SK-N-SH (cell line): Measurements from ENCODE around the gene BEST1. TPM values are rescaled to one million over a fixed set of nuclear protein-coding genes. Genes with fewer than 3 reads are reported as not detected.

Experiments used
- CTCF ChIA-PET: fragments of 300-600, 350-600 bp; formaldehyde crosslinking; extraction: SDS; loops from one replicate; lab custom pipeline; 2021; lab: Yijun Ruan, JAX
- POLR2A ChIA-PET: fragments of 350-600 bp; sonication (Branson Sonifier 250); formaldehyde crosslinking; extraction: SDS; loops from one replicate; lab custom pipeline; 2020; ENCODE audit warnings: antibody characterized with exemption, inconsistent platforms; lab: Yijun Ruan, JAX
- DNase-seq: peaks from one replicate; pipeline ENCODE4 v3.0.0; 2012
- H2AFZ ChIP-seq: fragments of 200-600 bp; sonication (generic); 2 replicates; pipeline ENCODE4 v1.8.1; 2016; ENCODE audit warnings: antibody characterized with exemption, mild to moderate bottlenecking, low read depth
- H3F3A ChIP-seq: fragments of 200-600 bp; sonication (generic); replicated peaks from 2 replicates; pipeline ENCODE3; 2016; ENCODE audit warnings: antibody characterized with exemption, mild to moderate bottlenecking; ENCODE audit not compliant: insufficient read depth
- H3K27ac ChIP-seq, 2 experiments: fragments of 200-500 bp in 1 of 2; fragments of 200-600 bp in 1 of 2; sonication (Bioruptor generic) in 1 of 2; sonication (generic), shearing (Covaris generic) in 1 of 2; 2 replicates each; pipeline versions ENCODE4 v1.5.1 to v1.6.1; 2014 to 2016; ENCODE audit warnings: low read depth in 2 of 2, inconsistent platforms in 1 of 2, low read length in 1 of 2, mild to moderate bottlenecking in 1 of 2, mixed read lengths in 1 of 2
- H3K27me3 ChIP-seq: fragments of 200-600 bp; sonication (generic), shearing (Covaris generic); 2 replicates; pipeline ENCODE4 v1.6.1; 2016; ENCODE audit warnings: mixed run types; ENCODE audit not compliant: insufficient read depth
- H3K36me3 ChIP-seq, 2 experiments: fragments of 200-500 bp in 1 of 2; fragments of 200-600 bp in 1 of 2; sonication (Bioruptor generic) in 1 of 2; sonication (generic) in 1 of 2; replicated peaks in 1 of 2; 2 replicates each; pipeline versions ENCODE3 to v1.5.1; 2014 to 2016; ENCODE audit warnings: low read length in 1 of 2, mild to moderate bottlenecking in 1 of 2; ENCODE audit not compliant: insufficient read depth in 2 of 2, control insufficient read depth in 1 of 2
- H3K4me1 ChIP-seq, 2 experiments: fragments of 200-500 bp in 1 of 2; fragments of 200-600 bp in 1 of 2; sonication (Bioruptor generic) in 1 of 2; sonication (generic), shearing (Covaris generic) in 1 of 2; 2 replicates each; pipeline versions ENCODE4 v1.5.1 to v1.6.1; 2014 to 2016; ENCODE audit warnings: low read depth in 1 of 2, low read length in 1 of 2, mixed run types in 1 of 2; ENCODE audit not compliant: insufficient read depth in 2 of 2, control insufficient read depth in 1 of 2
- H3K4me2 ChIP-seq: fragments of 200-600 bp; sonication (generic), shearing (Covaris generic); 2 replicates; pipeline ENCODE4 v1.6.1; 2017; ENCODE audit warnings: mixed run types
- H3K4me3 ChIP-seq, 2 experiments: fragments of 200-500 bp in 1 of 2; fragments of 200-600 bp in 1 of 2; sonication (Bioruptor generic) in 1 of 2; sonication (generic), shearing (Covaris generic) in 1 of 2; 2 replicates each; pipeline versions ENCODE4 v1.5.1 to v1.8.1; 2014 to 2016; ENCODE audit warnings: low read depth in 2 of 2, inconsistent platforms in 1 of 2, low read length in 1 of 2, mild to moderate bottlenecking in 1 of 2, mixed read lengths in 1 of 2, moderate library complexity in 1 of 2
- H3K79me2 ChIP-seq: fragments of 200-600 bp; sonication (generic); 2 replicates; pipeline ENCODE4 v1.8.1; 2017; ENCODE audit warnings: mild to moderate bottlenecking; ENCODE audit not compliant: insufficient read depth
- H3K9ac ChIP-seq: fragments of 200-600 bp; sonication (generic); 2 replicates; pipeline ENCODE4 v1.6.1; 2017; ENCODE audit warnings: mixed run types
- H3K9me2 ChIP-seq: fragments of 200-600 bp; sonication (generic); 2 replicates; pipeline ENCODE4 v1.6.1; 2017; ENCODE audit warnings: mixed run types
- H3K9me3 ChIP-seq: fragments of 200-600 bp; sonication (generic); 2 replicates; pipeline ENCODE4 v1.6.1; 2017; ENCODE audit warnings: mixed run types, mild to moderate bottlenecking, moderate library complexity
- H4K20me1 ChIP-seq: fragments of 200-600 bp; sonication (generic); 2 replicates; pipeline ENCODE4 v1.6.1; 2017; ENCODE audit warnings: mild to moderate bottlenecking, mixed run types; ENCODE audit not compliant: insufficient read depth
- CHD2 ChIP-seq: fragments of 150-350 bp; IDR thresholded peaks from 2 replicates; pipeline ENCODE4 v1.6.1; 2018; ENCODE audit warnings: low read length; ENCODE audit not compliant: partially characterized antibody
- ELF1 ChIP-seq: IDR thresholded peaks from 2 replicates; pipeline ENCODE4 v1.4.0; 2012
- EZH2phosphoT487 ChIP-seq: fragments of 200-600 bp; sonication (generic); IDR thresholded peaks from 2 replicates; pipeline ENCODE4 v1.6.1; 2017; ENCODE audit warnings: low read depth, mixed run types, mild to moderate bottlenecking, antibody characterized with exemption, moderate library complexity, borderline replicate concordance
- FOSL2 ChIP-seq: IDR thresholded peaks from 2 replicates; pipeline ENCODE4 v1.4.0; 2012; ENCODE audit warnings: low read depth, mild to moderate bottlenecking, moderate library complexity, borderline replicate concordance
- GABPA ChIP-seq: IDR thresholded peaks from 2 replicates; pipeline ENCODE4 v1.4.0; 2012; ENCODE audit warnings: low read depth, mild to moderate bottlenecking
- JUND ChIP-seq: IDR thresholded peaks from 2 replicates; pipeline ENCODE4 v1.4.0; 2012
- MXI1 ChIP-seq: IDR thresholded peaks from 2 replicates; pipeline ENCODE4 v1.6.1; 2012; ENCODE audit warnings: mild to moderate bottlenecking, low read depth, low read length, improper control_type of control experiment
- NFIC ChIP-seq: IDR thresholded peaks from 2 replicates; pipeline ENCODE4 v1.4.0; 2012; ENCODE audit warnings: borderline replicate concordance
- NRF1 ChIP-seq: IDR thresholded peaks from 2 replicates; pipeline ENCODE4 v1.6.1; 2012; ENCODE audit warnings: low read depth, mild to moderate bottlenecking, low read length
- RAD21 ChIP-seq: IDR thresholded peaks from 2 replicates; pipeline ENCODE4 v1.6.1; 2012; ENCODE audit warnings: mild to moderate bottlenecking, low read length
- RCOR1 ChIP-seq: fragments of 150-350 bp; IDR thresholded peaks from 2 replicates; pipeline ENCODE4 v1.6.1; 2017; ENCODE audit warnings: antibody characterized with exemption, low read length
- RFX5 ChIP-seq: IDR thresholded peaks from 2 replicates; pipeline ENCODE4 v1.6.1; 2012; ENCODE audit warnings: mild to moderate bottlenecking, improper control_type of control experiment, low read length
- RXRA ChIP-seq: IDR thresholded peaks from 2 replicates; pipeline ENCODE4 v1.4.0; 2012; ENCODE audit warnings: low read depth, mild to moderate bottlenecking, borderline replicate concordance
- SIN3A ChIP-seq: IDR thresholded peaks from 2 replicates; pipeline ENCODE4 v1.6.1; 2012; ENCODE audit warnings: low read depth, mild to moderate bottlenecking, low read length, moderate library complexity, borderline replicate concordance
- SMC3 ChIP-seq: IDR thresholded peaks from 2 replicates; pipeline ENCODE4 v1.6.1; 2012; ENCODE audit warnings: low read depth, low read length, improper control_type of control experiment
- TEAD4 ChIP-seq: IDR thresholded peaks from 2 replicates; pipeline ENCODE4 v1.4.0; 2012; ENCODE audit warnings: mild to moderate bottlenecking, borderline replicate concordance; ENCODE audit not compliant: insufficient read depth
- WGBS: methylation state at CpG from one replicate; pipeline ENCODE4 v1.1.6; 2017; ENCODE audit warnings: low lambda C conversion rate; 5-methylcytosine and 5-hydroxymethylcytosine counted together
- polyA plus RNA-seq, 3 experiments: library from polyadenylated mRNA; depleted of rRNA; stranded (reverse); fragments of >200 nt; gene quantifications; 2 replicates each; pipeline ENCODE4 v1.2.3, GENCODE V29; 2012
- TF ChIP-seq, protein P1 (sequence below): fragments of 200-600 bp; sonication (generic); IDR thresholded peaks from 2 replicates; pipeline ENCODE4 v1.6.1; 2017; ENCODE audit warnings: antibody characterized with exemption, mild to moderate bottlenecking, moderate library complexity
- TF ChIP-seq, protein P2 (sequence below): IDR thresholded peaks from 2 replicates; pipeline ENCODE4 v1.4.0; 2012; ENCODE audit warnings: low read depth, borderline replicate concordance
- TF ChIP-seq, protein P3 (sequence below): IDR thresholded peaks from 2 replicates; pipeline ENCODE4; 2012

The BEST1 gene
- polyA plus RNA-seq, 1 of the 3 experiments (the other 2 are of a cell fraction), result 0.30 TPM

DNA sequence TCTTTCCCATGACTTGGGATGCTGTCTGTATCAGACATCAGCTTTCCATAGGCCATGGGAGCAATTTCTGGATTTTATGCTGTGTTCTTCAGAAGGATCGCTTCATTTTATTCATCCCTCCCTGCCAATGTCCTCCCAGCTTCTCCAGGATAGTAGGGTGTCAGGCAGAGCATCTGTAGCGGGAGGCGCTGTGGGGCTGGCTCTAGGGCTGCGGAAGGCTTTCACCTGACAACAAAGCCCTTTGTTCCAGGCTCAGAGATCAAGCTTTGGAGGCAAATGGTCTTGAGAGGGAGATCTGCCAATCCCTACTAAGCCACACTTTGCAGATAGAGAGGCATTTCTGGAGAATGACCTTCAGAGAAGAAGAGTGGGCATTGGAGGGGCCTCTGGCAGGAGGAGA, 46.8 kb downstream of the BEST1 start:
- Histone ChIP-seq H3K27me3 (no peaks in the 10 kb centered on the region), H3K36me3 (no peaks in the 10 kb centered on the region), H3K4me2 (no peak overlapping the region), H2AFZ (no peak overlapping the region), H3K79me2 (no peaks in the 10 kb centered on the region), H3F3A (no peaks in the 10 kb centered on the region), H3K27ac (no peak overlapping the region), H3K4me1 (no peaks in the 10 kb centered on the region; a peak in 1 of 4 replicates), H4K20me1 (no peaks in the 10 kb centered on the region), H3K9ac (no peak overlapping the region), H3K4me3 (no peak overlapping the region), H3K9me2 (no peaks in the 10 kb centered on the region), H3K9me3 (no peaks in the 10 kb centered on the region)
- no peak for DNase-seq
- TF ChIP-seq TEAD4, result no peak
- no peak for TF ChIP-seq MXI1
- no peak for TF ChIP-seq ELF1
- TF ChIP-seq FOSL2, result no peak
- TF ChIP-seq RXRA, result no peak
- TF ChIP-seq, protein P1, sequence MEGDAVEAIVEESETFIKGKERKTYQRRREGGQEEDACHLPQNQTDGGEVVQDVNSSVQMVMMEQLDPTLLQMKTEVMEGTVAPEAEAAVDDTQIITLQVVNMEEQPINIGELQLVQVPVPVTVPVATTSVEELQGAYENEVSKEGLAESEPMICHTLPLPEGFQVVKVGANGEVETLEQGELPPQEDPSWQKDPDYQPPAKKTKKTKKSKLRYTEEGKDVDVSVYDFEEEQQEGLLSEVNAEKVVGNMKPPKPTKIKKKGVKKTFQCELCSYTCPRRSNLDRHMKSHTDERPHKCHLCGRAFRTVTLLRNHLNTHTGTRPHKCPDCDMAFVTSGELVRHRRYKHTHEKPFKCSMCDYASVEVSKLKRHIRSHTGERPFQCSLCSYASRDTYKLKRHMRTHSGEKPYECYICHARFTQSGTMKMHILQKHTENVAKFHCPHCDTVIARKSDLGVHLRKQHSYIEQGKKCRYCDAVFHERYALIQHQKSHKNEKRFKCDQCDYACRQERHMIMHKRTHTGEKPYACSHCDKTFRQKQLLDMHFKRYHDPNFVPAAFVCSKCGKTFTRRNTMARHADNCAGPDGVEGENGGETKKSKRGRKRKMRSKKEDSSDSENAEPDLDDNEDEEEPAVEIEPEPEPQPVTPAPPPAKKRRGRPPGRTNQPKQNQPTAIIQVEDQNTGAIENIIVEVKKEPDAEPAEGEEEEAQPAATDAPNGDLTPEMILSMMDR, result no peak
- no peak for TF ChIP-seq NFIC
- TF ChIP-seq RFX5, result no peak
- TF ChIP-seq, protein P2, sequence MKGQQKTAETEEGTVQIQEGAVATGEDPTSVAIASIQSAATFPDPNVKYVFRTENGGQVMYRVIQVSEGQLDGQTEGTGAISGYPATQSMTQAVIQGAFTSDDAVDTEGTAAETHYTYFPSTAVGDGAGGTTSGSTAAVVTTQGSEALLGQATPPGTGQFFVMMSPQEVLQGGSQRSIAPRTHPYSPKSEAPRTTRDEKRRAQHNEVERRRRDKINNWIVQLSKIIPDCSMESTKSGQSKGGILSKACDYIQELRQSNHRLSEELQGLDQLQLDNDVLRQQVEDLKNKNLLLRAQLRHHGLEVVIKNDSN, result no peak
- no peak for TF ChIP-seq SMC3
- no peak for TF ChIP-seq SIN3A
- no peak for TF ChIP-seq GABPA
- CTCF ChIA-PET, result no interaction called here
- 92% methylated on average over 4 of the region's 4 CpGs for WGBS
- POLR2A ChIA-PET, result interaction anchor here (0.7 kb wide), 1 partner anchor 29 kb away, joined by 3 read pairs; no protein-coding TSS in a partner anchor

DNA sequence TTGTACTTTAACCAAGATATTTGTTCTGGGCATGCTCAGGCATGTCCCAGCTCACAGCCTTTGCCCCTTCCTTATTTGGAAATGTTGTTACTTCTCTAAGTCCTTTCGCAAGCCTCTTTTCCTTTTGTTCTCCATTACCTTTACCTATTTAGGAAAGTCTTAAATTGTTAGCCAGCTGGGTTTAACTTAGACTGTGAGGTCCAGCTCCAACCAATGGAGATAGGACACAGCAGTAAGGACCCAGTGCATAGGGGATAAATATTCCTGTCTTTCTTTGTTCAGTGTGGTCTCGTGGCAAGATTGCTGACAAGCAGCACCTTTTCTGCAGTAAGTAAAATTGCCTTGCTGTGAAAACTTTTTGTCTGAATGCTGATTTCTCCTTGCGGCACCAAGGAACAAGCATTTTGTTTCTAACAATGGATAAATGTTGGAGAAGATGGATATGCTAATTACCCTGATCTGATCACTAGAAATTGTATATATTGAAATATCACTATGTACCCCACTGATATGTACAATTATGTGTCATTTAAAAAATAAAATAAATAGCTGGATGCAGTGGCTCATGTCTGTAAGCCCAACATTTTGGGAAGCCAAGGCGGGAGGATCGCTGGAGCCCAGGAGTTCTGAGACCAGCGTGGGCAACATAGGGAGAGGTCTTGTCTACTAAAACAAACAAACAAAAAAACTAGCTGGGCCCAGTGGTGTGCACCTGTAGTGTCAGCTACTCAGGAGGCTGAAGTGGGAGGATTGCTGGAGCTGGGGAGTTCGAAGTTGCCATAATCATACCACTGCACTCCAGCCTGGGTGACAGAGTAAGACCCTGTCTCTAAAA, 49.2 kb downstream of the BEST1 start:
- Histone ChIP-seq H4K20me1 (no peaks in the 10 kb centered on the region), H3K9ac (no peak overlapping the region), H3K9me3 (no peaks in the 10 kb centered on the region), H3K27ac (no peak overlapping the region), H3K27me3 (no peaks in the 10 kb centered on the region), H3K9me2 (no peaks in the 10 kb centered on the region), H3K36me3 (no peaks in the 10 kb centered on the region), H3K4me2 (no peak overlapping the region), H3F3A (no peaks in the 10 kb centered on the region), H3K4me1 (no peaks in the 10 kb centered on the region; a peak in 1 of 4 replicates), H2AFZ (no peak overlapping the region), H3K4me3 (no peak overlapping the region), H3K79me2 (no peaks in the 10 kb centered on the region)
- TF ChIP-seq, protein P3, sequence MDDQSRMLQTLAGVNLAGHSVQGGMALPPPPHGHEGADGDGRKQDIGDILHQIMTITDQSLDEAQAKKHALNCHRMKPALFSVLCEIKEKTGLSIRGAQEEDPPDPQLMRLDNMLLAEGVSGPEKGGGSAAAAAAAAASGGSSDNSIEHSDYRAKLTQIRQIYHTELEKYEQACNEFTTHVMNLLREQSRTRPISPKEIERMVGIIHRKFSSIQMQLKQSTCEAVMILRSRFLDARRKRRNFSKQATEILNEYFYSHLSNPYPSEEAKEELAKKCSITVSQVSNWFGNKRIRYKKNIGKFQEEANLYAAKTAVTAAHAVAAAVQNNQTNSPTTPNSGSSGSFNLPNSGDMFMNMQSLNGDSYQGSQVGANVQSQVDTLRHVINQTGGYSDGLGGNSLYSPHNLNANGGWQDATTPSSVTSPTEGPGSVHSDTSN, result no peak
- TF ChIP-seq EZH2phosphoT487 (no peak), NFIC (no peak), RAD21 (no peak), JUND (no peak), NRF1 (no peak), CHD2 (no peak), RCOR1 (no peak)
- DNase-seq, result no peak
- WGBS, result 74% methylated on average over 7 of the region's 7 CpGs
- ChIA-PET CTCF (interaction anchor here (1.0 to 2.2 kb wide), 2 partner anchors 101 to 109 kb away, joined by 4 to 8 read pairs; no protein-coding TSS in a partner anchor), POLR2A (no interaction called here)
